ENCODE results near the gene FARP1.

DNA sequence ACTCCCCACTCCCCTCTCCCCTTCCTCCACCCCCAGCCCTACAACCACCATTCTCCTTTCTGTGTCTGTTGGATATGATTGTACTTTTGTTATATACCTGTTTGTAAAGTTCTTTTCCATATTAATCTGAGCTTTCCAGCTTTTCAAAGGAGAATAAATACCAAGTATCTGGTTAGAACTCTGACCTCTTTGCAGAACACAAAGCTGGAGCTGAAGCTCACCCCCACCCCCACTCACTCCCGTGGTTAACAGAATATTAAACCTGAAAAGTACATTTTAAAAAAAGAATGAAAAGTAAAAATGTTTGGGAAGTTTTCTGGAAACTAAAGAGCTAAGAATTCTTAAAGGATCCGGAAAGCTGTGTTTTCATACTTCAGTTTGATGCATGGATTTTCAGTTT, 189.3 kb downstream of the FARP1 start:
- TF ChIP-seq CTCF (IDR thresholded peaks at IDR 0.05) (no peak), POLR2A (IDR thresholded peaks at IDR 0.05) (no peak), POLR2AphosphoS5 (IDR thresholded peaks at IDR 0.05) (no peak), EP300 (IDR thresholded peaks at IDR 0.05) (no peak)
